Measurements from ENCODE around the gene LDB3. TPM values are rescaled to one million over a fixed set of nuclear protein-coding genes. Genes with fewer than 3 reads are reported as not detected.

Gene LDB3
- total and polyA plus RNA-seq, 2 of the 8 experiments (the other 6 are each of a cell fraction or from before 2014, with no cell fraction given) = 0.20 to 0.43 TPM

- TF ChIP-seq CHD7 (IDR thresholded peaks at IDR 0.05; ENCODE audit: insufficient replicate concordance, low read length) (no peak), BCL11A (IDR thresholded peaks at IDR 0.05; ENCODE audit: low read depth in 2 of 2, low read length in 2 of 2) (no peak), RFX5 (IDR thresholded peaks at IDR 0.05; ENCODE audit: borderline replicate concordance, low read depth, low read length) (no peak), MAFK (IDR thresholded peaks at IDR 0.05; ENCODE audit: low read depth, low read length) (no peak), ATF2 (IDR thresholded peaks at IDR 0.05; ENCODE audit: low read length) (no peak), NANOG (IDR thresholded peaks at IDR 0.05; ENCODE audit: insufficient read depth, low read depth, low read length, poor library complexity, severe bottlenecking) (no peak), SUZ12 (IDR thresholded peaks at IDR 0.05; ENCODE audit: low read length) (no peak), CHD1 (IDR thresholded peaks at IDR 0.05; ENCODE audit: low read depth, low read length) (no peak), ZNF274 (IDR thresholded peaks at IDR 0.05; ENCODE audit: borderline replicate concordance, extremely low read depth, low read length) (no peak), CTBP2 (IDR thresholded peaks at IDR 0.05; ENCODE audit: borderline replicate concordance, insufficient read depth, insufficient read length, low read length) (no peak)
These were observed 54.7 kb downstream of the LDB3 start (continued) for GRCh38 chr10:86723009-86723408.

All from H1 (cell line).